Activated CD4-positive, alpha-beta memory T cell treated with anti-CD3 and anti-CD28 coated beads for 36 hours (primary cell): ENCODE results near the gene RAI2. TPM values are rescaled to one million over a fixed set of nuclear protein-coding genes. Genes with fewer than 3 reads are reported as not detected.
"Not testable (repeated sequence)": the region's sequence is repeated elsewhere in the genome, so short reads cannot be mapped to it uniquely, and the experiment has no call there.

Source experiments
- CTCF ChIA-PET: fragments of 350-600 bp; sonication (Branson Sonifier 250); formaldehyde crosslinking; loops from one replicate; lab custom pipeline; 2021; ENCODE audit warnings: antibody characterized with exemption, inconsistent platforms; lab: Charles Lee
- POLR2A ChIA-PET: fragments of 350-600 bp; sonication (Branson Sonifier 250); formaldehyde crosslinking; loops from one replicate; lab custom pipeline; 2021; ENCODE audit warnings: antibody characterized with exemption; lab: Charles Lee
- DNase-seq: peaks from one replicate; pipeline ENCODE4 v3.0.0-alpha.2; 2020
- H3K27ac Mint-ChIP-seq: one replicate; pipeline ENCODE4 v1.8.0; 2021; ENCODE audit warnings: mixed read lengths
- H3K27me3 Mint-ChIP-seq: one replicate; pipeline ENCODE4 v1.8.0; 2021; ENCODE audit warnings: mixed read lengths
- H3K36me3 Mint-ChIP-seq: one replicate; pipeline ENCODE4 v1.8.0; 2021; ENCODE audit warnings: mixed read lengths
- H3K4me1 Mint-ChIP-seq: one replicate; pipeline ENCODE4 v1.8.0; 2021; ENCODE audit warnings: low read depth, mixed read lengths
- H3K4me3 Mint-ChIP-seq: one replicate; pipeline ENCODE4 v1.8.0; 2021; ENCODE audit warnings: mild to moderate bottlenecking, mixed read lengths
- H3K9me3 Mint-ChIP-seq: one replicate; pipeline ENCODE4 v1.8.0; 2021; ENCODE audit warnings: mixed read lengths
- intact Hi-C: fragments of 100-400 bp; cut with micrococcal nuclease; formaldehyde crosslinking; loops from one replicate; pipeline ENCODE4 v1.15.1; 2023
- total RNA-seq, 2 experiments: library from RNA; stranded (reverse); gene quantifications; one replicate each; pipeline ENCODE4 v1.2.3, GENCODE V29; 2021

The RAI2 gene
- total RNA-seq, 2 experiments from 2014 or later = 0.39 to 0.43 TPM

DNA sequence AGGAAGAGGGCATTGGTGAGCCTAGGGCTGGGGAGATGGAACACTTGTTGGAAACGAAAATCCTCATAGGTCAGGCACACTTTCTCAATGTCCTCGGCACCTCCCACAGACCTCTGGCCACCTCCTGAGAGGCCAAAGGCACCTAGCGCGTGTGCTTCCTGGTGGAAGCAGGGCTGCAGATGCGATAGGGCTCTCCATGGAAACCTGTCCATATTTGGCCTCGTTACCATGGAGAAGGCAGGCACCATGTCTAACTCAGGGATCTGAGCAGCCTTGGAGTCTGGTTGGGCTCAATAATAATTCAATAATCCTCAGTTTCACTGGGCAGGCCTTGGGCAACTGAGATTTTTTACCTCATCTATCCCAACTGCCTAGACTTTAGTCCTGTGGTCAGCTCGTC lies 58.3 kb downstream of the RAI2 start:
- intact Hi-C loops = no loop called here
- Mint-ChIP-seq H3K36me3 (no peaks in the 10 kb centered on the region), H3K27me3 (no peaks in the 10 kb centered on the region), H3K4me3 (no peak overlapping the region), H3K9me3 (no peaks in the 10 kb centered on the region), H3K27ac (no peak overlapping the region), H3K4me1 (no peaks in the 10 kb centered on the region)
- ChIA-PET POLR2A (no interaction called here), CTCF (no interaction called here)
- no peak for DNase-seq

DNA sequence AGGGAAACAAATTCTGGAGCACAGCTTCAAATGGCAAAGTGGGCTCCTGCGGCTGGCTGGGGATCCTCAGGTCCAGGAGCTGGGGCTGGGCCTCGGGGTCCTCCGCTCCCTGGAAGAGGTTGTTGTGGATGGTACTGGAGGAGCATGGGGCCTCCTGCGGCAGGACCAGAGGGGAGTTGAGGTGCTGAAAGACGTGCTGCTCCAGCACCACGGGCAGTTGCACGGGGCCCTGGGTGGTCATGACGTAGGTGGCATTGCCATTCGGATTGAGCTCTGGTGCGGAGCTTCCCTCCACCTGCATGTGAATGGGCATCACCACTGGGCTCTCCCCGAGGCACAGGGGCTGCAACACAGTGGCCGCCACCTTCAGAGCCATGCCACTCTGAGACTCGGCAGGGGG lies 59.7 kb downstream of the RAI2 start:
- Mint-ChIP-seq H3K4me1 (no peaks in the 10 kb centered on the region), H3K4me3 (no peak overlapping the region), H3K27ac (no peak overlapping the region), H3K36me3 (no peaks in the 10 kb centered on the region), H3K9me3 (no peaks in the 10 kb centered on the region), H3K27me3 (no peaks in the 10 kb centered on the region)
- intact Hi-C loops = no loop called here
- POLR2A ChIA-PET = no interaction called here
- no peak for DNase-seq
- CTCF ChIA-PET = no interaction called here

DNA sequence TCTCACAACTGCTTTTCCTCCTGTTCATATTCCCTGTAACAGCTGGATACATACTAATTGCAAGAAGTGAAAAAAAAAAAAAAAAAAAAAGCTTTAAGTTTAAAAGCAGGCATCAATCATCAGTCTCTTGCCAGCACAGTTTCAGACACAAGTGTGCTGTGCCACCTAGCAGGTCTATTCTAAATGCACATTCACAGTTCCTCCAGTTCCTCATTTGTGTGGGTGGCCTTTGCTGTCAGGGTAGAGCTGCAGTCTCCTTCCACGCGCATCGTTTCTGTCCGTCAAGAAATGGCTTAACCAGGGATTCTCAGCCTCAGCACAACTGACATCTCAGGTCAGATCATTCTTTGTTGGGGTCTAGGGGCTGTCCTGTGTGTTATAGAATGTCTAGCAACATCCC lies 62.2 kb downstream of the RAI2 start:
- H3K4me1 Mint-ChIP-seq = no peaks in the 10 kb centered on the region
- no peaks in the 10 kb centered on the region for H3K27me3 Mint-ChIP-seq
- ChIA-PET CTCF (interaction anchor here (0.6 kb wide), 1 partner anchor 10 kb away, joined by 3 read pairs; no protein-coding TSS in a partner anchor), POLR2A (no interaction called here)
- no peaks in the 10 kb centered on the region for H3K36me3 Mint-ChIP-seq
- intact Hi-C loops = no loop called here
- H3K4me3 Mint-ChIP-seq = no peak overlapping the region
- DNase-seq = no peak
- H3K9me3 Mint-ChIP-seq = no peaks in the 10 kb centered on the region
- H3K27ac Mint-ChIP-seq = no peak overlapping the region

DNA sequence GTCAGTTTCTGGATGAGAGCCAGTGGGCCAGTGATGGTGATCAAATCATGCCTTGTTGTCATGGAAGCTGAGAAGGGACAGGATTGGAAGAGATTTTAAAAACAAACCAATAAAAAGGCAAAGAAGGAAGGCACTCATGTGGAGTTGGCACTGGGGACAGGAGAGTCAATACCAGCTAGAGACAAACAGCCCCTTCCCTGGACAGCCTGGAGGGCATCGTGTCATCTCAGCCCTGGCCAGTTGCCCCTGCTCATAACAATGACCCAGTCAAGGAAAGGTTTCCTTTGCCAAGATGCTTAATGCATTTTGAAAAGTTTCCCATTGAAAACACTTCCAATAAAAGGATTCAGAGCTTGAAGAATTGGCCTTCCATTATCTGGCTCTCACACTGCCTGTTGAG lies 68.3 kb downstream of the RAI2 start:
- H3K27ac Mint-ChIP-seq = no peak overlapping the region
- H3K27me3 Mint-ChIP-seq = no peaks in the 10 kb centered on the region
- no peaks in the 10 kb centered on the region for H3K4me1 Mint-ChIP-seq
- H3K36me3 Mint-ChIP-seq = no peaks in the 10 kb centered on the region
- CTCF ChIA-PET = no interaction called here
- no peak overlapping the region for H3K4me3 Mint-ChIP-seq
- no peak for DNase-seq
- H3K9me3 Mint-ChIP-seq = no peaks in the 10 kb centered on the region
- intact Hi-C loops = no loop called here
- POLR2A ChIA-PET = no interaction called here

DNA sequence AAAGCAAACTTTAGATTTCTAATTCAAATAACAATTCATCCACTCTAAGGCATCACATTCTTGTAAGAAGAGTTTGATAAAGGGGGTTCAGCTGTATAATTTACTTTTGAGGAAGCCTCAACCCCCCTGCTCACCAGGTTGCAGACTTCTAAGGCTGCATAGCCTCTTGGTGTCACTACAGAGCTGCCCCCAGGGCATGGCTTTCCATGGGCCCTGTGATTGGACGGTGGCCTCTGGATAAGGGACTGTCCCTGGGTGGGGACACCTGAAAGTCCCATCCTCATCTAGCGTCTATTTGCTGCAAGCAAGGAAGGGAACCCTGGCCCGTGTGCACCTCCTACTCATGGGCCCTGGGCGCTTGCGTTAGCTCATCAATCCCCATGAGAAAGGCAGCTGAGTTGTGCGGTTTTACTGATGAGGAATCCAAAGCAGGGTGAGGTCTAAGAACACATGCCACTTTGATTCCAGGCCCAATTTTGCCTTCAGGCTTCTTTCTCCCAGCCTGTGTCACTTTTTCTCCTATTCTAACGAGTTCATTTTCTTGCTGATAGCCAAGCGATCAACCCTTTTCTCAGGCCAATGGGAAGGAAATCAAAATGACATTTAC lies 72.0 kb downstream of the RAI2 start:
- intact Hi-C loops = loop anchor here (2.0 kb wide), 1 partner anchor 588 kb away; no protein-coding TSS in a partner anchor
- POLR2A ChIA-PET = no interaction called here
- no peaks in the 10 kb centered on the region for H3K9me3 Mint-ChIP-seq
- no peak overlapping the region for H3K4me3 Mint-ChIP-seq
- H3K4me1 Mint-ChIP-seq = no peaks in the 10 kb centered on the region
- CTCF ChIA-PET = interaction anchor here (1.2 kb wide), 1 partner anchor 10 kb away, joined by 3 read pairs; no protein-coding TSS in a partner anchor
- H3K27me3 Mint-ChIP-seq = no peaks in the 10 kb centered on the region
- H3K36me3 Mint-ChIP-seq = no peaks in the 10 kb centered on the region
- no peak overlapping the region for H3K27ac Mint-ChIP-seq
- DNase-seq = no peak

DNA sequence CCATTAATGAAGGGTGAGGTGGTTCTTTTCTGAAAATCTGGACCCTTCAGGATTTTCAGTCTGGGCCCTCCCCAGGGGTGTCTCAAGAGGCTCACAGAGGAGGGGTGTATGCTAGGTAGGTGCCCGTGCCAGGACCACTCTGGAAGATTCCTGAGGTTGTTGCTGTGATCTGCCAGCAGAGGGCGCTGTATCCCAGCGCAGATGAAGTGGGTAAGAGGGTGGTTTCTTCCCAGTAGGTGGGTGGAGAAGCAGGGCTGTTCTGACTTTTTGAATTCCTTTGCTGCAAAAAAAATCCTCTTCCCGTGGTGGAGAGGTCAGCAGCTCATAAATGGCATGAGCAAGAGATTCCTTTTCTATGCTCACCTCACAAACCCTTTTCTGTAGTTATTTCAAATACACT lies 72.7 kb downstream of the RAI2 start:
- POLR2A ChIA-PET = no interaction called here
- Mint-ChIP-seq H3K4me1 (no peaks in the 10 kb centered on the region), H3K27ac (no peak overlapping the region), H3K9me3 (no peaks in the 10 kb centered on the region), H3K4me3 (no peak overlapping the region), H3K36me3 (no peaks in the 10 kb centered on the region), H3K27me3 (no peaks in the 10 kb centered on the region)
- intact Hi-C loops = loop anchor here (2.0 kb wide), 1 partner anchor 588 kb away; no protein-coding TSS in a partner anchor
- CTCF ChIA-PET = interaction anchor here (0.9 to 1.2 kb wide), 2 partner anchors 10 to 590 kb away, joined by 3 to 5 read pairs; no protein-coding TSS in a partner anchor
- peak; percentile 52 for DNase-seq

- no peaks in the 10 kb centered on the region for H3K4me1 Mint-ChIP-seq
- H3K9me3 Mint-ChIP-seq = no peaks in the 10 kb centered on the region
- ChIA-PET CTCF (interaction anchor here (0.9 kb wide), 1 partner anchor 591 kb away, joined by 5 read pairs; no protein-coding TSS in a partner anchor), POLR2A (no interaction called here)
- intact Hi-C loops = no loop called here
- H3K36me3 Mint-ChIP-seq = no peaks in the 10 kb centered on the region
- H3K4me3 Mint-ChIP-seq = no peak overlapping the region
- no peak overlapping the region for H3K27ac Mint-ChIP-seq
- no peak for DNase-seq
- H3K27me3 Mint-ChIP-seq = no peaks in the 10 kb centered on the region
Observed at GRCh38 chrX:17787557-17787956, 73.5 kb downstream of the RAI2 start.

DNA sequence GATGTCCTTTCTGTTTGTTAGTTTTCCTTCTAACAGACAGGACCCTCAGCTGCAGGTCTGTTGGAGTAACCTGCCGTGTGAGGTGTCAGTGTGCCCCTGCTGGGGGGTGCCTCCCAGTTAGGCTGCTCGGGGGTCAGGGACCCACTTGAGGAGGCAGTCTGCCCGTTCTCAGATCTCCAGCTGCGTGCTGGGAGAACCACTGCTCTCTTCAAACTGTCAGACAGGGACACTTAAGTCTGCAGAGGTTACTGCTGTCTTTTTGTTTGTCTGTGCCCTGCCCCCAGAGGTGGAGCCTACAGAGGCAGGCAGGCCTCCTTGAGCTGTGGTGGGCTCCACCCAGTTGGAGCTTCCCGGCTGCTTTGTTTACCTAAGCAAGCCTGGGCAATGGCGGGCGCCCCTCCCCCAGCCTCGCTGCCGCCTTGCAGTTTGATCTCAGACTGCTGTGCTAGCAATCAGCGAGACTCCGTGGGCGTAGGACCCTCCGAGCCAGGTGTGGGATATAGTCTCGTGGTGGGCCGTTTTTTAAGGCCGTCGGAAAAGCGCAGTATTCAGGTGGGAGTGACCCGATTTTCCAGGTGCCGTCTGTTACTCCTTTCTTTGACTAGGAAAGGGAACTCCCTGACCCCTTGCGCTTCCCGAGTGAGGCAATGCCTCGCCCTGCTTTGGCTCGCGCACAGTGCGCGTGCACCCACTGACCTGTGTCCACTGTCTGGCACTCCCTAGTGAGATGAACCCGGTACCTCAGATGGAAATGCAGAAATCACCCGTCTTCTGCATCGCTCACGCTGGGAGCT lies 74.3 kb downstream of the RAI2 start:
- H3K27ac Mint-ChIP-seq, intact Hi-C loops, CTCF ChIA-PET, DNase-seq, H3K36me3 Mint-ChIP-seq, H3K4me3 Mint-ChIP-seq, H3K9me3 Mint-ChIP-seq, H3K4me1 Mint-ChIP-seq, H3K27me3 Mint-ChIP-seq, POLR2A ChIA-PET: not testable (repeated sequence)

- H3K27ac Mint-ChIP-seq = no peak overlapping the region
- H3K27me3 Mint-ChIP-seq = no peaks in the 10 kb centered on the region
- POLR2A ChIA-PET = no interaction called here
- intact Hi-C loops = no loop called here
- CTCF ChIA-PET = no interaction called here
- no peaks in the 10 kb centered on the region for H3K36me3 Mint-ChIP-seq
- peaks cover 7% of the 10 kb centered on the region for H3K4me1 Mint-ChIP-seq
- H3K9me3 Mint-ChIP-seq = no peaks in the 10 kb centered on the region
- DNase-seq = no peak
- H3K4me3 Mint-ChIP-seq = no peak overlapping the region
Observed at GRCh38 chrX:17779434-17779833, 81.7 kb downstream of the RAI2 start.

DNA sequence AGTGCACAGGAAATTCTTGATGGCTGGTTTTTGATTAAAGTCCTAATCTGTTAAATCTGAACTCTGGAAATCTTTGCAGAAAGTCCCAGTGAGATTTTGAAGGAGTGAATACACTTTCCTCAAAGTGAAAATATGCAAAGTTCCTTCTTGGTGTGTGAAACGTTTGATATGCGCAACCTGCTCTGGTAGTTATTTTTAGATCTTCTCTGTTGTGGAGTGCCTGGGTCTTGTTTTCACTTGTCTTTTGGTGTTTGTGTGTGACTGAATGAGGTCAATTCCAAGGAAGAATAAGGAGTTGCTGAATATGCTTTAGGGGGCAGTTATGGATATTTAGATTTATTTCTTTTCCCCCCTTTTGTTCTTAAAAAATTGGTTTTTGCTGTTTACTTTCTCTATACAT lies 82.1 kb downstream of the RAI2 start:
- H3K4me1 Mint-ChIP-seq = peaks cover 7% of the 10 kb centered on the region
- CTCF ChIA-PET = no interaction called here
- H3K36me3 Mint-ChIP-seq = no peaks in the 10 kb centered on the region

GRCh38 chrX:17774053-17774452 lies 87.0 kb downstream of the RAI2 start:
- no peaks in the 10 kb centered on the region for H3K36me3 Mint-ChIP-seq
- peaks cover 4% of the 10 kb centered on the region for H3K4me1 Mint-ChIP-seq
- CTCF ChIA-PET = no interaction called here
- POLR2A ChIA-PET = no interaction called here
- H3K27ac Mint-ChIP-seq = no peak overlapping the region
- no peaks in the 10 kb centered on the region for H3K27me3 Mint-ChIP-seq
- H3K4me3 Mint-ChIP-seq = no peak overlapping the region
- no peaks in the 10 kb centered on the region for H3K9me3 Mint-ChIP-seq
- no peak for DNase-seq
- intact Hi-C loops = no loop called here

More for the DNA sequence above, 82.1 kb downstream of the RAI2 start:
- H3K4me3 Mint-ChIP-seq = no peak overlapping the region
- intact Hi-C loops = no loop called here
- no peaks in the 10 kb centered on the region for H3K27me3 Mint-ChIP-seq
- POLR2A ChIA-PET = no interaction called here
- no peak overlapping the region for H3K27ac Mint-ChIP-seq
- no peak for DNase-seq
- H3K9me3 Mint-ChIP-seq = no peaks in the 10 kb centered on the region

DNA sequence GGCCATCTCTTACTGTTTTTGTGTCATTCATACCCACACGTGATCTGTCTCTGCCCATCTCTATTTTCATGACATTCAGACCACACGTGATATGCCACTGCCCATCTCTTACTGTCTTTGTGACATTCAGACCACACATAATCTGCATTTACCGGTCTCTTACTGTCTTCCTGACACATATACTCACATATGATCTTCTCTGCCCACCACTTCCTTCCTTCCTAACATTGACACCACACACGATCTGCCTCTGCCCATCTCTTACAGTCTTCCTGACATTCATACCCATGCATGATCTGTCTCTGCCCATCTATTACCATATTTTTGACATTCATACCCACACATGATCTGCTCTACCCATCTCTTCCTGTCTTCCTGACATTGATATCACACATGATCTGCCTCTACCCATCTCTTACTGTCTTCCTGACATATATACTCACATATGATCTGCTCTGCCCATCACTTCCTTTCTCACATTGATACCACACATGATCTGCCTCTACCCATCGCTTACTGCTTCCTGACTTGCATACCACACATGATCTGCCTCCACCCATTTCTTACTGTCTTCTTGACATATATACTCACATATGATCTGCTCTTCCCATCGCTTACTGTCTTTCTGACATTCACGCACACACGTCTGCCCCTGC lies 87.7 kb downstream of the RAI2 start:
- ChIA-PET POLR2A (no interaction called here), CTCF (no interaction called here)
- Mint-ChIP-seq H3K27ac (no peak overlapping the region), H3K4me1 (no peaks in the 10 kb centered on the region), H3K36me3 (no peaks in the 10 kb centered on the region), H3K9me3 (no peaks in the 10 kb centered on the region), H3K4me3 (no peak overlapping the region), H3K27me3 (no peaks in the 10 kb centered on the region)
- DNase-seq = no peak
- intact Hi-C loops = no loop called here
